ENCODE data around the gene HIC2.
"Not testable (repeated sequence)": the region's sequence is repeated elsewhere in the genome, so short reads cannot be mapped to it uniquely, and the experiment has no call there.

DNA sequence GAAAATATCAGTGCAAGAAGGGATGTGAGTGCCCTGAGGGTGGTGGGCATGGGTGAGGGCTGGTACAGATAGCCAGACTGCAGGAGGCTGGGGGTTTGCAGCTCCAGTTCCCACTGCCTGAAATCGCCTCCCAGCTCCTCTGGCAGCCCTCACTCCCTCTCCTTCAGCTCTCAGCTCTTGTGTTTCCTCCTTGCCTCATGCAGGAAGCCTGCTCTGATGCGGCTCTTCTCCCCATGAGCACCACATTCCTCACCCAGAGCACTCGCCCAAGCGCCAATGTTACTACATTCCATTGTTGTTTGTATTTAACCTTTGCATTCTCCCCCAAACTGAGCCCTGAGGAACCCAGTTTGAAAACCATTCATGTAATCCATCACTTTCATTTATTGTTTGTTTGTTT, 41.3 kb upstream of the HIC2 start:
- TF ChIP-seq, protein P1, sequence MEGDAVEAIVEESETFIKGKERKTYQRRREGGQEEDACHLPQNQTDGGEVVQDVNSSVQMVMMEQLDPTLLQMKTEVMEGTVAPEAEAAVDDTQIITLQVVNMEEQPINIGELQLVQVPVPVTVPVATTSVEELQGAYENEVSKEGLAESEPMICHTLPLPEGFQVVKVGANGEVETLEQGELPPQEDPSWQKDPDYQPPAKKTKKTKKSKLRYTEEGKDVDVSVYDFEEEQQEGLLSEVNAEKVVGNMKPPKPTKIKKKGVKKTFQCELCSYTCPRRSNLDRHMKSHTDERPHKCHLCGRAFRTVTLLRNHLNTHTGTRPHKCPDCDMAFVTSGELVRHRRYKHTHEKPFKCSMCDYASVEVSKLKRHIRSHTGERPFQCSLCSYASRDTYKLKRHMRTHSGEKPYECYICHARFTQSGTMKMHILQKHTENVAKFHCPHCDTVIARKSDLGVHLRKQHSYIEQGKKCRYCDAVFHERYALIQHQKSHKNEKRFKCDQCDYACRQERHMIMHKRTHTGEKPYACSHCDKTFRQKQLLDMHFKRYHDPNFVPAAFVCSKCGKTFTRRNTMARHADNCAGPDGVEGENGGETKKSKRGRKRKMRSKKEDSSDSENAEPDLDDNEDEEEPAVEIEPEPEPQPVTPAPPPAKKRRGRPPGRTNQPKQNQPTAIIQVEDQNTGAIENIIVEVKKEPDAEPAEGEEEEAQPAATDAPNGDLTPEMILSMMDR (IDR thresholded peaks at IDR 0.05; ENCODE audit: low read length): not testable (repeated sequence)
- not testable (repeated sequence) for TF ChIP-seq EZH2 (optimal IDR thresholded peaks at IDR 0.05; ENCODE audit: low read depth, low read length); EZH2phosphoT487 (IDR thresholded peaks at IDR 0.05; ENCODE audit: low read length)

Data from MM.1S (cell line).